Mammary epithelial cell (primary cell): ENCODE measurements around the gene POLDIP3.

Experiments used
- EZH2 ChIP-seq: IDR thresholded peaks from 2 replicates; pipeline ENCODE4 v1.6.1; 2012; ENCODE audit warnings: low read length, inconsistent platforms, borderline replicate concordance
- TF ChIP-seq, protein P1 (sequence below), 2 donors: IDR thresholded peaks in 1 of 2; conservative IDR thresholded peaks in 1 of 2; 2 replicates each; pipeline ENCODE4 v1.5.1; 2011 to 2012; ENCODE audit warnings: inconsistent platforms in 2 of 2, low read length in 2 of 2, mild to moderate bottlenecking in 2 of 2, control low read depth in 1 of 2, low read depth in 1 of 2; ENCODE audit not compliant: insufficient read depth in 1 of 2; ENCODE audit errors: extremely low read depth in 1 of 2

DNA sequence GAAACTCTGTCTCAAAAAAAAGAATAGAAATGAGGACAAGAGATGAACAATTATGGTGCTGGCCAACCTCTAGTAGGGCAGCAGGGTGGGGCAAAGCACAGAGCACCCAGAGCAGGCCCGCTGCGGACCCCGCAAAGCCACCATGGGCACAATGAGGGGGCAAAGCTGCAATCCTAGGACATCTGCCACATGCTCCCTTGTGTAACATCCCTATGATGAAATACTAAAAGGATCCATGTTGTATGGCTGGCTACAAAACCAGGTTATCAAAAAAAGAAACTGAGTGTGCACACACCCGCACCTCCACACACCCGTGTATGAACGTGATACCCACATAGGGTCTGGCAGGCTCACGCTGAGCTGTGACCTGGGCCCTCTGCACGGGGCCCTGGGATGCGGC, 18.3 kb upstream of the POLDIP3 start:
- TF ChIP-seq, protein P1, sequence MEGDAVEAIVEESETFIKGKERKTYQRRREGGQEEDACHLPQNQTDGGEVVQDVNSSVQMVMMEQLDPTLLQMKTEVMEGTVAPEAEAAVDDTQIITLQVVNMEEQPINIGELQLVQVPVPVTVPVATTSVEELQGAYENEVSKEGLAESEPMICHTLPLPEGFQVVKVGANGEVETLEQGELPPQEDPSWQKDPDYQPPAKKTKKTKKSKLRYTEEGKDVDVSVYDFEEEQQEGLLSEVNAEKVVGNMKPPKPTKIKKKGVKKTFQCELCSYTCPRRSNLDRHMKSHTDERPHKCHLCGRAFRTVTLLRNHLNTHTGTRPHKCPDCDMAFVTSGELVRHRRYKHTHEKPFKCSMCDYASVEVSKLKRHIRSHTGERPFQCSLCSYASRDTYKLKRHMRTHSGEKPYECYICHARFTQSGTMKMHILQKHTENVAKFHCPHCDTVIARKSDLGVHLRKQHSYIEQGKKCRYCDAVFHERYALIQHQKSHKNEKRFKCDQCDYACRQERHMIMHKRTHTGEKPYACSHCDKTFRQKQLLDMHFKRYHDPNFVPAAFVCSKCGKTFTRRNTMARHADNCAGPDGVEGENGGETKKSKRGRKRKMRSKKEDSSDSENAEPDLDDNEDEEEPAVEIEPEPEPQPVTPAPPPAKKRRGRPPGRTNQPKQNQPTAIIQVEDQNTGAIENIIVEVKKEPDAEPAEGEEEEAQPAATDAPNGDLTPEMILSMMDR (conservative IDR thresholded peaks at IDR 0.05 in 1 of 2, IDR thresholded peaks at IDR 0.05 in 1 of 2; ENCODE audit: extremely low read depth in 1 of 2, insufficient read depth in 1 of 2, low read depth in 1 of 2, low read length in 2 of 2), result no peak
- TF ChIP-seq EZH2, result no peak
